IPS-15b (cell line): ENCODE results near the gene TRPM1.

Experiments used
- H3K27me3 ChIP-seq: one replicate; pipeline ENCODE4 v1.6.1; 2013; ENCODE audit warnings: low read length; ENCODE audit not compliant: control insufficient read depth, insufficient read depth
- H3K36me3 ChIP-seq: one replicate; pipeline ENCODE4 v1.6.1; 2013; ENCODE audit warnings: low read length; ENCODE audit not compliant: control insufficient read depth, insufficient read depth
- H3K4me1 ChIP-seq: one replicate; pipeline ENCODE4 v1.6.1; 2013; ENCODE audit warnings: mild to moderate bottlenecking, low read length; ENCODE audit not compliant: control insufficient read depth, insufficient read depth
- H3K4me3 ChIP-seq: one replicate; pipeline ENCODE4 v1.5.1; 2013; ENCODE audit warnings: low read depth, low read length
- H3K9ac ChIP-seq: one replicate; pipeline ENCODE4 v1.6.1; 2013; ENCODE audit warnings: low read depth, mild to moderate bottlenecking, low read length
- H3K9me3 ChIP-seq: one replicate; pipeline ENCODE4 v1.6.1; 2013; ENCODE audit warnings: mild to moderate bottlenecking, low read length; ENCODE audit not compliant: control insufficient read depth, insufficient read depth

TRPM1 gene

DNA sequence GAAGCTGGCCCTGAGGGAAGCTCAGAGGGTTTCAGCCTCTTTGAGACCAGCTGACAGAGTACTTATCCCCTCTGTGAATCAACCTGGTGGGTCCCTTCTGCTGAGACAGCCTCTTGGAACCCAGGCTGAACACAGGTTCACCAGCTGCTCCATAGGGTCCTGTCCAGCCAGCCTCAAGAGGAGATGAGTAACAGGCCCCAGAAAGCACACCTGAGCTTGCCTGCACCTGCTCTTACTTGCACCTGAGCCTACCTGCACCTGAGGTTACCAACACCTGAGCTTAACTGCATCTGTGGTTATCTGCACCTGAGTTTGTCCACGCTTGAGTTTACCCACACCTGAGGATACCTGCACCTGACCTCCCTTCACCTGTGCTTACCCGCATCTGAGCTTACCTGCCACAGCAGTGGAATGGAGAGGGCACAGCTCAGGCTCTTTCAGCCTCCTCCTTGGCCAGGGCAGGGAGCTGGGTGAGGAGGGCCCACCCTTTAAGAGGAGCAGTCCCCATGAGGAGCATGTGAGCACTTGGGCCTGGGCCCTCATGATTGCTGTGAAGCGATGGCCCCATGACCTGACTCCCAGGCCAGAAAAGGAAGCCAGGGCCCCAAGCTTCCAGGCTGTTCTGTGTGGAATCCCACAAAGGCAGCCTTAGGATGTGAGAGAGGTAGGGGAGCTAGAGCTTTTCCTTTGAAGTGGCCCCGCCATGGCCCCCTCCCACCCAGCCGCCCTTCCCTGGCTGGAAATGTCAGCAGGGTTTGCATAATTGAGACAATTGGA lies at the start of gene TRPM1:
TRPM1 (minus strand) TSS at position 464 of the 777 bp plus-strand sequence. CDS start 20,370 bp downstream, outside the sequence.
- Histone ChIP-seq H3K4me3 (no peak within 1 kb of the TSS), H3K9ac (no peak within 1 kb of the TSS), H3K36me3 (no peaks in the 10 kb centered on the region), H3K27me3 (no peaks in the 10 kb centered on the region), H3K9me3 (no peaks in the 10 kb centered on the region), H3K4me1 (peaks cover 9% of the 10 kb centered on the region)

DNA sequence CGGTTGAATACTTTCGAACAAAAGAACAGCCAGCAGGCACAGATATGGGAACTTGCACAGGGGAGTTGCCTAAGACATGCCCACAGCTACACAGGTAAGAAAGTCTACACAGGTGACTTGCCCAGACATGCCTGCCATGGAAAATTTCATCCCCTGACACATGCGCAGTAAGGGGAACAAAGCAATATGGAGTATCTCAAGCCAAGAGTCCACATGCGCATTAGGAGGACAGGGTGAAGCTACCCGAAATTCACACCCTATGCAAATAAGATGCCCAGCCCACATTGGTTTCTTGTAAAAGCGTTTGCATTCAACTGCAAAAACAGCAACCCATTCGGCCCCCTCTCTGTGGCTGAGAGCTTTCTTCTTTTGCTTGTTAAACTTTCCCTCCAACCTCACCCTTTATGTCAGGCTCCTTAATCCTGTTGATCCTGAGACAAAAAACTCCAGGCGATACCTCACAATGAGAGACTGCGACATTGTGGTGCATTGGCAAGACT lies 49.3 kb upstream of the TRPM1 start:
- no peak overlapping the region for H3K4me3 ChIP-seq
- no peaks in the 10 kb centered on the region for H3K9me3 ChIP-seq
- peaks cover 24% of the 10 kb centered on the region for H3K4me1 ChIP-seq
- H3K36me3 ChIP-seq: no peaks in the 10 kb centered on the region
- H3K9ac ChIP-seq: peak overlapping the region; percentile 9
- H3K27me3 ChIP-seq: no peaks in the 10 kb centered on the region

DNA sequence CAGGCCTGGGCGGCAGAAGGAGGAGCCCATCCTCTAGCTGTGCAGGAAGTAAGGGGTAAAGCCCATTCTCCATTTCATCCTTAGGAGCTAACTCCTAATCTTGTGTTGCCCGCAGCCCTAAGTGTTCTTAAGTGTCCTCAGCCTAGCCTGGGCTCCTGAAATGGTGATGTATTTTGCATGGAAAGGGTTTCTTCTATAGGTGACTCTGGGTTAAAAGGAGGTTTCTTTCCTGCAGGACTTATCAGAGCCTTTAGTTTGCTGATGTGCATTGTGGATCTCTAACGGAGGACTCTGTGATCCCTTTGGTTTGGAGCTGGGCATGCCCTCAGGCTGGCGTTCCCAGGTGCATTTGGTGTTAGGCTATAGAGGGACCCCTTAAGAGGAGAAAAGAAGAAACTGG lies 48.5 kb upstream of the TRPM1 start:
- Histone ChIP-seq H3K4me3 (no peak overlapping the region), H3K36me3 (no peaks in the 10 kb centered on the region), H3K9ac (no peak overlapping the region), H3K9me3 (no peaks in the 10 kb centered on the region), H3K4me1 (peaks cover 24% of the 10 kb centered on the region), H3K27me3 (no peaks in the 10 kb centered on the region)

DNA sequence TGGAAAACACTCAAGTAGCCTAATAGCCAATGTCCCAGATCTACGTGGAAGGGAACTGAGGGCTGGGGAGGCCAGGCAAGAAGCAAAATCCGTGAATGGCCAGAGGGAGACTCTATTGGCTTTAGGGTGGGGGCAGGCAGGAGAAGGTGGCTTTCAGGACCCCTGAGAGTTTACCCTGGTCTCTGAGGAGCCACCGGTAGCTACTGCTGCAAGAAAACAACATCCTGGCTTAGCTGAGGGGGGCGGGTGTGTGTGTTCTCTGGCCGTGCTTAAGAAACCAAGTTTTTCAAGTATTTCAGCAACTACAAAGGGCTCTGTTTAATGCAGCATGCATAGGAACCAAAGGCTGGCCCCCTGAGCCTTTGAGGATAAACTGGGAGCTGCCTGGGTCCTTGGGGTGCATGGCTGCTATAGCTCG lies 47.6 kb upstream of the TRPM1 start:
- Histone ChIP-seq H3K36me3 (no peaks in the 10 kb centered on the region), H3K9ac (no peak overlapping the region), H3K27me3 (no peaks in the 10 kb centered on the region), H3K4me3 (no peak overlapping the region), H3K9me3 (no peaks in the 10 kb centered on the region), H3K4me1 (peaks cover 24% of the 10 kb centered on the region)

DNA sequence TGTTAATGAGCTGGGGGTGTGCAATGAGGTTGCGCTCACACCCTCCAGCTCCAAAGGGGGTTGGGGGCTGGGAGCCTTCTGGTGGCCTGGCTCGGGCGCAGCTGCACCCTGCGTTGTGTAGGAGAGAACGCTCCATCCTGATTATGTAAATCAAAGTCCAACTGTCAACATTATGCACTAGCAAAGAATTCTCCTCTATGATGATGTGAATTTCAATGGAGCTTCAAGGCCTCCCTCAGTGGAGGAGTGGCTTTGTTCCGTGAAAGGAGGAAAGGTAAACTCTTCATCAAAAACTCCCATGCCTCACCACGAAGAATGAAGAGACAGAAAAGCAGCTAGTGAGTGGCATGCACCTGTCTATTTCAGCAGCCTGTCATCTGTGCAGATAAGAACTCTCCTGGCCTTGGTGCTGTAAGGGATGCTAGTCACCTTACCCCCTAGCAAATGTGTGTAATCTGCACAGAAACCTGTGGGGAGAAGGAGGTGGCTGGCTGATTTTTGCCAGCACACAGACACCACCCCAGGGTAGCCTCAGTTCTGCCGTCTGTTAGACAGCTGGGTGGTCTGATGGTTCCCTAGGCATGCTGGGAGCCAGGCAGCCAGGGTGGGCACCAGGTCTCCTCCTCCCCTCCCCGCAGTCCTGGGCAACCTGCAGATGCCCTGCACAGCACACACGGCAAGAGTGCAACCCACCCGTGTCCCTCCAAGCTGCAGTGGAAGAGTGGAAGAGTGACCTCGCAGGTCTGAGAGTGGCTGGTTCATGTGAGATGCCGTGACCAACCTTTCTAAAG lies 47.0 kb upstream of the TRPM1 start:
- Histone ChIP-seq H3K36me3 (no peaks in the 10 kb centered on the region), H3K4me3 (no peak overlapping the region), H3K4me1 (peaks cover 24% of the 10 kb centered on the region)

DNA sequence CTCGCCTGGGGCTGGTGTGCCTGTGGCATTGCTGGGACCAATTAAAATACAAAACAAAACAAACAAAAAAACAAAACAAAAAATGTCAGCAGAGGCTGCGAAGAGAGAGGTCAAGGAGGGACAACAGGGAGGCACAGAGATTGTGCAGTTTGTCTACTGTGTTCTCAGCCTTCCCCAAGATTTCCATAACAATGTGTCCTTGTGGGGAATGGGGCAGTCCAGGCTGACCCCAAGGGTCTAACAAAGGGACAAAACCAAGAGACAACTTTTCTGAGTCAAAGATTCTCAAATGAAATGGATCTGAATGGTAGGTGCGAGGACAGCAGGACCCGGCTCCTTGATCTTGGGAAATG lies 46.4 kb upstream of the TRPM1 start:
- H3K9ac ChIP-seq: no peak overlapping the region
- H3K36me3 ChIP-seq: no peaks in the 10 kb centered on the region
- H3K4me1 ChIP-seq: peaks cover 24% of the 10 kb centered on the region
- H3K4me3 ChIP-seq: no peak overlapping the region
- H3K9me3 ChIP-seq: no peaks in the 10 kb centered on the region
- H3K27me3 ChIP-seq: no peaks in the 10 kb centered on the region

More for the DNA sequence above, 47.0 kb upstream of the TRPM1 start:
- peak overlapping the region; percentile 24 for H3K9ac ChIP-seq
- H3K27me3 ChIP-seq: no peaks in the 10 kb centered on the region
- no peaks in the 10 kb centered on the region for H3K9me3 ChIP-seq

DNA sequence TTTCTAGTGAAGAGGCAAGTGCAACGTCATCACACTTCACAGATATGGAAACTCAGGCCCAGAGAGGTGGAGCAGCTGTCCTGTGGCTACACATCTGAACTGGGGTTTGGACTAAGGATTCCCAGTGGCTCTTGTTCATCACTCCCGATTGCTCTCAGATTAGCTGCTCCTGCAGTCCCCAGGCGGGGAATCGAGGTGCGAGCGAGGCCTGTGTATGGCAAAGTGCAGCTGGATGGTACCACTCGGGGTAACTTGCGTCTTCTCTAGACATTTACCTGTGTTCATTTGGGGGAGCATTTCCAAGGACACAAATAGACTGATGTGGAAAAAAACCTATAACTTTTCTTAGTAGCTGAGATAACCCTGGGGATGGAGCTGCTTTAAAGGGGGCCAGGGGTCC lies 45.9 kb upstream of the TRPM1 start:
- no peaks in the 10 kb centered on the region for H3K27me3 ChIP-seq
- H3K36me3 ChIP-seq: no peaks in the 10 kb centered on the region
- peaks cover 24% of the 10 kb centered on the region for H3K4me1 ChIP-seq
- H3K9ac ChIP-seq: no peak overlapping the region
- no peak overlapping the region for H3K4me3 ChIP-seq
- H3K9me3 ChIP-seq: no peaks in the 10 kb centered on the region

DNA sequence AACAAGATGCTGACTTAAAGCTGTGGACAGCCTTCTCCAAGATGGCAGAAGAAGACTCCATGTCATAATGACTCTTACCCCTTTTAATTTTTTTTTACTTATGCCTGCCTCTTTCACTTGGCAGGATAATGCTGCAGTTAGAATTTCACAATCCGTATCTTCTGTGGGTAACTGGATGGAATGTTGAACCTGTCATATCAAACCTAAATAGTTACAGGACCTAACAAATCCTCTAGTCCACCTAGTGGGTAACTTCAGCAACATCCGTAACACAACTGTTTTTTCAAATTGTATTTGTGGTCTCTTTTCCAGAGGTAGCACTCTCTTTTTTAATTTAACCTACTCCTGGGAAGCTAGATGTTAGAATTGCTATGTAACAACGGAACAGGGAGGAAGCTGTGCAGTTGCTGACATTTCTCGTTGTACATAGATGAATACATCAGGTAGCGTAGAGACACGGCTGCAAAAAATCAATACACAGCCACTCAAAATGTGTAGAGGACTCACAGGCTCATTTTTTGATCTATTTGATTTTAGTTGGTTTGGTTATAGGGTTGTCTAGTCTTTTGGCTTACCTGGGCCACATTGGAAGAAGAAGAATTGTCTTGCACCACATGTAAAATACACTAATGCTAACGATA lies 43.9 kb upstream of the TRPM1 start:
- Histone ChIP-seq H3K4me1 (peaks cover 14% of the 10 kb centered on the region), H3K4me3 (no peak overlapping the region), H3K9me3 (no peaks in the 10 kb centered on the region), H3K27me3 (no peaks in the 10 kb centered on the region), H3K9ac (no peak overlapping the region), H3K36me3 (no peaks in the 10 kb centered on the region)

DNA sequence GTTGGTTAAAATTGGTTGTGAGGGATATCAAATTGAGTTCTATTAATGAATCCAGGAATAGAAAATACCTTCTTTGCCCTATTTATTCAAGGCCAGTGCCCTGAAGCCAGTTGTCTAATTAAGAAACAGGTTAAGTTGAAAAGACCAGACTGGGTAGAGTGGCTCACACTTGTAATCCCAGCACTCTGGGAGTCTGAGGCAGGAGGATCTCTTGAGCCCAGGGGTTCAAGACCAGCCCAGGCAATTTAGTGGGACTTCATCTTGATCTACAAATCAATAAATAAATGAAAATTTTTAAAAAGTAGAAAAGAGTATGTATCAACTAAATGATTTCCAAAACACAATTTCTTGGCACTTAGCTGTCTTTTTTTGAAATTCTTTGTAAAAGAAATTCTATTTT lies 40.3 kb upstream of the TRPM1 start:
- Histone ChIP-seq H3K36me3 (no peaks in the 10 kb centered on the region), H3K4me3 (no peak overlapping the region), H3K9me3 (no peaks in the 10 kb centered on the region), H3K27me3 (no peaks in the 10 kb centered on the region), H3K4me1 (no peaks in the 10 kb centered on the region), H3K9ac (no peak overlapping the region)

DNA sequence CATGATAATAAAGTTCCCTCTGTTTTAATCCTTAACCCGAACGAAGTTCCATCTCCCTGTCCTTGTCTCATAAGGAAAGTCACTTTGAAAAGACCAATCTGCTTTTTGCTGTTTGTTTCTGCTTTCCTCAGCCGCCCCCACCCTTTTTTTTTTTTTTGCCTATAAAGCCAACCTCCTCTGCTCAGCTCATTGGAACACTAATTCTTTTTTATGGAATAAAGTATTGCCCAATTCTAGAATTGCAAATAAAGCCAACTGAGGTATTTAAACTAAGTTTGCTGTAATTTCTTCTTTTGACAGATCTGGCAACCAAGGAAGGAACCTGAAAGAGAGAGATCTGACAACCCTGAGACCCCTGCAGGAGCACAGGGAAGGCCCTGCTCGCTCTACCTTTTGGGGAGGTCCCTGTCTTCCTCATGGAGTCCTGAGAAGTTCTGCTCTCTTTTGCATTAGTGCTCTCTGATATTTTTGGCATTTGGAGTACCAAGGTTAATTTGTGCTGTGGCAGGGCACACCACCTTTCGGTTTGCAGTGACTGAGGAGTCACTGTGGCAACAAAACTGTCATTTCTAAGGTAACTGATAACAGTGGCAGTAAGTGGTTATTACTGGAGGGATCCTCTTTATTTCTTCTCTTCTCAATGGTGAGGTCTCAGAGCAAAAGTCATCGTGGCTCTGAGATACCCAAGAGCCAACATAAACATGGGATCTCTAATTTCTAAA lies 35.2 kb upstream of the TRPM1 start:
- no peaks in the 10 kb centered on the region for H3K36me3 ChIP-seq
- no peak overlapping the region for H3K9ac ChIP-seq

DNA sequence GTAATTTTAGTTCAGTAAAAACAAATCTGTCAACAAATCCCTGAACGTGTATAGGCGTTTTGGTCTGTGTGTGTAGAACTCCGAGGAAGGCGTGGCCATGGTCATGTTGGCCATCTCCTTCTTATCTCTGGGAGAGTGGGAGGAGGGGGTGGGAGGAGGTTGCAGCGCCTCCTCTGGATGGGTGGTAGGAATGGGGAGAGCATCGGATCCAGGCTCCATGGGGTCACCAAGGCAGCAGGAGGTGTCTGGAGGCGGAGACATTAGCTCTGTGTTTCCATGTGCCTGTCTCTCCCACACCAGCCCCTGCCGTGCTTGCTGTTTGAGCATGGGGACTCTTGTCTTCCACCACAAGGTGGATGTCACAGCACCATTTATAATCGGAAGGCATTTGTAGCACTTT lies 34.5 kb upstream of the TRPM1 start:
- Histone ChIP-seq H3K4me1 (peaks cover 4% of the 10 kb centered on the region), H3K27me3 (no peaks in the 10 kb centered on the region), H3K9ac (no peak overlapping the region), H3K36me3 (no peaks in the 10 kb centered on the region), H3K4me3 (no peak overlapping the region), H3K9me3 (no peaks in the 10 kb centered on the region)

More for the DNA sequence above, 35.2 kb upstream of the TRPM1 start:
- H3K4me1 ChIP-seq: peaks cover 4% of the 10 kb centered on the region
- no peaks in the 10 kb centered on the region for H3K9me3 ChIP-seq
- no peaks in the 10 kb centered on the region for H3K27me3 ChIP-seq
- no peak overlapping the region for H3K4me3 ChIP-seq
